ENCODE measurements around the gene MYOCD.

DNA sequence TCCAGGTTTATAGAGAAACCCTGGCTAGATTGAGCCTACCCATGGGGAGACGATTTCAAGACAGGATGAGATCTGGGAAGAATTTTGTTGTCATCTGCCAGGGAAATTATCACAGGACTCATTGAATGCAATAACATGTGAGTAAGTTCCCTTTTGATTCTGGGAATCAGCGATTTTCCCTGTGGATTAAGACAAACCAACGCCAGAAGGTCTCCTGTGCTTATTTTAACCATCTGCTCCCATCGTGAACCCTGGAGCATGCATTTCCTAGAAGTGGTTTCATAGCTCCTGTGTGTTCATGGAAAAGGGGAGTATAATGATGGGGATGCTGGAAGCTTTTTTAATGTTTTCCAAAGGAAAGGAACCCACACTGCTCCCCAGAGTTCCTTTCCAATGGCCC lies 102.6 kb downstream of the MYOCD start:
- TF ChIP-seq, protein P1, sequence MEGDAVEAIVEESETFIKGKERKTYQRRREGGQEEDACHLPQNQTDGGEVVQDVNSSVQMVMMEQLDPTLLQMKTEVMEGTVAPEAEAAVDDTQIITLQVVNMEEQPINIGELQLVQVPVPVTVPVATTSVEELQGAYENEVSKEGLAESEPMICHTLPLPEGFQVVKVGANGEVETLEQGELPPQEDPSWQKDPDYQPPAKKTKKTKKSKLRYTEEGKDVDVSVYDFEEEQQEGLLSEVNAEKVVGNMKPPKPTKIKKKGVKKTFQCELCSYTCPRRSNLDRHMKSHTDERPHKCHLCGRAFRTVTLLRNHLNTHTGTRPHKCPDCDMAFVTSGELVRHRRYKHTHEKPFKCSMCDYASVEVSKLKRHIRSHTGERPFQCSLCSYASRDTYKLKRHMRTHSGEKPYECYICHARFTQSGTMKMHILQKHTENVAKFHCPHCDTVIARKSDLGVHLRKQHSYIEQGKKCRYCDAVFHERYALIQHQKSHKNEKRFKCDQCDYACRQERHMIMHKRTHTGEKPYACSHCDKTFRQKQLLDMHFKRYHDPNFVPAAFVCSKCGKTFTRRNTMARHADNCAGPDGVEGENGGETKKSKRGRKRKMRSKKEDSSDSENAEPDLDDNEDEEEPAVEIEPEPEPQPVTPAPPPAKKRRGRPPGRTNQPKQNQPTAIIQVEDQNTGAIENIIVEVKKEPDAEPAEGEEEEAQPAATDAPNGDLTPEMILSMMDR (IDR thresholded peaks at IDR 0.05), result no peak
- TF ChIP-seq POLR2AphosphoS5 (IDR thresholded peaks at IDR 0.05; ENCODE audit: insufficient read depth in 1 of 2, low read depth in 1 of 2) (no peak), POLR2A (IDR thresholded peaks at IDR 0.05) (no peak)

Data from vagina (tissue), 2 donors.